CD14-positive monocyte (primary cell): Measurements from ENCODE around the gene CHI3L1. TPM values are rescaled to one million over a fixed set of nuclear protein-coding genes. Genes with fewer than 3 reads are reported as not detected.

Experiments used
- DNase-seq, 3 donors: peaks; one replicate each; pipeline ENCODE4 v3.0.0-alpha.2; 2011 to 2022
- H2AFZ ChIP-seq: 2 replicates; pipeline ENCODE4 v1.6.0; 2012; ENCODE audit warnings: mild to moderate bottlenecking, low read depth, low read length, inconsistent platforms; ENCODE audit not compliant: insufficient read depth, poor library complexity, severe bottlenecking
- H3K27ac ChIP-seq, 2 donors: 1 replicate in 1 of 2; 2 replicates in 1 of 2; pipeline ENCODE4 v1.5.1; 2012 to 2013; ENCODE audit warnings: low read length in 2 of 2, control low read depth in 1 of 2, inconsistent platforms in 1 of 2, low read depth in 1 of 2, mild to moderate bottlenecking in 1 of 2
- H3K27me3 ChIP-seq, 2 donors: one replicate each; pipeline versions ENCODE4 v1.6.0 to v1.6.1; 2011 to 2013; ENCODE audit warnings: low read length in 2 of 2; ENCODE audit not compliant: control insufficient read depth in 2 of 2, insufficient read depth in 2 of 2
- H3K36me3 ChIP-seq, 2 donors: replicated peaks in 1 of 2; 1 replicate in 1 of 2; 2 replicates in 1 of 2; pipeline versions ENCODE4 v1.5.1 to v1.6.1; 2012 to 2013; ENCODE audit warnings: low read length in 2 of 2, control low read depth in 1 of 2, inconsistent platforms in 1 of 2, mild to moderate bottlenecking in 1 of 2; ENCODE audit not compliant: insufficient read depth in 2 of 2, control insufficient read depth in 1 of 2
- H3K4me1 ChIP-seq, 2 donors: 1 replicate in 1 of 2; 2 replicates in 1 of 2; pipeline versions ENCODE4 v1.5.1 to v1.6.1; 2012 to 2013; ENCODE audit warnings: low read length in 2 of 2, control low read depth in 1 of 2, inconsistent platforms in 1 of 2, mild to moderate bottlenecking in 1 of 2, moderate library complexity in 1 of 2; ENCODE audit not compliant: insufficient read depth in 2 of 2, control insufficient read depth in 1 of 2
- H3K4me2 ChIP-seq: replicated peaks from 2 replicates; pipeline ENCODE3; 2012; ENCODE audit warnings: low read length, moderate library complexity, mild to moderate bottlenecking; ENCODE audit not compliant: poor library complexity, severe bottlenecking; ENCODE audit errors: extremely low read depth
- H3K4me3 ChIP-seq, 3 experiments: fragments of 200-600 bp in 1 of 3; sonication (generic) in 1 of 3; replicated peaks in 1 of 3; 1 replicate in 2 of 3; 2 replicates in 1 of 3; pipeline ENCODE4 v1.5.1; 2011 to 2013; ENCODE audit warnings: low read length in 3 of 3, mild to moderate bottlenecking in 3 of 3, control low read depth in 2 of 3, low read depth in 2 of 3, inconsistent platforms in 1 of 3, moderate library complexity in 1 of 3
- H3K79me2 ChIP-seq: 2 replicates; pipeline ENCODE4 v1.6.0; 2012; ENCODE audit warnings: mild to moderate bottlenecking, control low read depth, inconsistent platforms, low read length, moderate library complexity; ENCODE audit not compliant: insufficient read depth
- H3K9ac ChIP-seq: 2 replicates; pipeline ENCODE4 v1.6.0; 2017; ENCODE audit warnings: low read length, mild to moderate bottlenecking; ENCODE audit not compliant: insufficient read depth, poor library complexity, severe bottlenecking
- H3K9me3 ChIP-seq, 2 donors: replicated peaks in 1 of 2; 1 replicate in 1 of 2; 2 replicates in 1 of 2; pipeline versions ENCODE4 v1.5.1 to v1.6.1; 2012 to 2013; ENCODE audit warnings: low read length in 2 of 2, control low read depth in 1 of 2; ENCODE audit not compliant: control insufficient read depth in 1 of 2, insufficient read depth in 1 of 2
- H4K20me1 ChIP-seq: 2 replicates; pipeline ENCODE4 v1.6.0; 2012; ENCODE audit warnings: mild to moderate bottlenecking, low read length, control low read depth, moderate library complexity; ENCODE audit not compliant: insufficient read depth
- H3K27ac Mint-ChIP-seq, 7 donors: one replicate each; pipeline ENCODE4 v1.8.0; 2020; ENCODE audit warnings: mild to moderate bottlenecking in 7 of 7, mixed read lengths in 7 of 7, moderate library complexity in 6 of 7, inconsistent platforms in 2 of 7
- H3K27me3 Mint-ChIP-seq, 3 donors: one replicate each; pipeline ENCODE4 v1.8.0; 2021 to 2022; ENCODE audit warnings: low read depth in 3 of 3, mild to moderate bottlenecking in 3 of 3, mixed read lengths in 3 of 3, moderate library complexity in 3 of 3, inconsistent platforms in 1 of 3
- H3K36me3 Mint-ChIP-seq, 2 donors: one replicate each; pipeline ENCODE4 v1.8.0; 2020; ENCODE audit warnings: mixed read lengths in 2 of 2, inconsistent platforms in 1 of 2, mild to moderate bottlenecking in 1 of 2
- H3K4me1 Mint-ChIP-seq: one replicate; pipeline ENCODE4 v1.8.0; 2020; ENCODE audit warnings: mild to moderate bottlenecking, mixed read lengths
- H3K4me3 Mint-ChIP-seq, 2 donors: one replicate each; pipeline ENCODE4 v1.8.0; 2020; ENCODE audit warnings: mild to moderate bottlenecking in 2 of 2, mixed read lengths in 2 of 2, moderate library complexity in 1 of 2
- H3K9me3 Mint-ChIP-seq, 7 donors: one replicate each; pipeline ENCODE4 v1.8.0; 2020 to 2022; ENCODE audit warnings: mixed read lengths in 7 of 7, mild to moderate bottlenecking in 6 of 7, moderate library complexity in 6 of 7, inconsistent platforms in 2 of 7
- WGBS: methylation state at CpG from one replicate; pipeline ENCODE4 v1.1.5; 2013; ENCODE audit warnings: missing lambda C conversion rate; ENCODE audit not compliant: insufficient coverage; 5-methylcytosine and 5-hydroxymethylcytosine counted together
- intact Hi-C, 2 donors: fragments of 100-400 bp; cut with micrococcal nuclease; formaldehyde crosslinking; loops; one replicate each; pipeline versions ENCODE4 v1.15.0 to v1.15.1; 2023
- polyA plus RNA-seq, 3 donors: library from polyadenylated mRNA; depleted of rRNA in 1 of 3; unstranded in 2 of 3; stranded (reverse) in 1 of 3; fragments of 300-500 nt in 2 of 3; fragments of >200 nt in 1 of 3; fragmentation: Illumina TruSeq in 2 of 3; gene quantifications; 1 replicate in 2 of 3; 2 replicates in 1 of 3; pipeline ENCODE4 v1.2.3, GENCODE V29; 2012 to 2021
- TF ChIP-seq, protein P1 (sequence below): fragments of 200-600 bp; IDR thresholded peaks from one replicate; pipeline ENCODE4 v1.8.0; 2022; ENCODE audit warnings: antibody characterized with exemption, mild to moderate bottlenecking

The CHI3L1 gene
- polyA plus RNA-seq, 3 donors: 0.37 to 0.44 (median 0.43) TPM

DNA sequence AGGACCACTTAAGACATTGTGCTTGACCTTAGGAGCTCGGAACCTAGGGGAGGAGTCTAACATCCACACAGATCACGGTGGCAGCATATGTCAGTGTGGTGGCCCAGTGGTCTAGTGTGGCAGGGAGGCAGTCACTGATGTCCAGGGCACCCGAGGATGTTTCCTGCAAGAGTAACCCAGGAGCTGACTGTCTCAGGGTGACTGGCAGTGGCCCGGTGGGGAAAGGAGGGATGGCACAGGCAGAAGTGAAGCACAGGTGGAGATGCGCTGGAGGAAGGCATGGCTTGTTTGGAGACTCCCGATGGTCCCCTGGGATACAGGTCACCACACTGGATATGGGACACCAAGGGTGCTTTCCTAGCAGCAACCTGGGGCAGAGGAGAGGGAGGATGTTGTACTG, 26.6 kb upstream of the CHI3L1 start:
- peaks cover 39% of the 10 kb centered on the region for H3K4me1 Mint-ChIP-seq
- intact Hi-C loops: no loop called here
- H2AFZ ChIP-seq: no peak overlapping the region
- H3K27ac ChIP-seq: no peak overlapping the region
- no peak overlapping the region for H3K9ac ChIP-seq
- H3K27ac Mint-ChIP-seq: peak overlapping the region in 2 of 7 donors; percentile 53 to 61
- no peaks in the 10 kb centered on the region for H3K79me2 ChIP-seq
- H3K4me1 ChIP-seq: peaks cover 31 to 39% of the 10 kb centered on the region in 2 donors
- peaks cover 4 to 22% (median 18%) of the 10 kb centered on the region in 3 donors for H3K27me3 Mint-ChIP-seq
- peaks cover 0 to 3% of the 10 kb centered on the region in 2 donors for H3K27me3 ChIP-seq
- DNase-seq: no peak
- no peaks in the 10 kb centered on the region for H3K9me3 ChIP-seq
- no peak overlapping the region for H3K4me3 ChIP-seq
- H3K4me3 Mint-ChIP-seq: no peak overlapping the region
- H3K36me3 Mint-ChIP-seq: no peaks in the 10 kb centered on the region
- H3K4me2 ChIP-seq: no peak overlapping the region
- no peaks in the 10 kb centered on the region for H4K20me1 ChIP-seq
- TF ChIP-seq, protein P1, sequence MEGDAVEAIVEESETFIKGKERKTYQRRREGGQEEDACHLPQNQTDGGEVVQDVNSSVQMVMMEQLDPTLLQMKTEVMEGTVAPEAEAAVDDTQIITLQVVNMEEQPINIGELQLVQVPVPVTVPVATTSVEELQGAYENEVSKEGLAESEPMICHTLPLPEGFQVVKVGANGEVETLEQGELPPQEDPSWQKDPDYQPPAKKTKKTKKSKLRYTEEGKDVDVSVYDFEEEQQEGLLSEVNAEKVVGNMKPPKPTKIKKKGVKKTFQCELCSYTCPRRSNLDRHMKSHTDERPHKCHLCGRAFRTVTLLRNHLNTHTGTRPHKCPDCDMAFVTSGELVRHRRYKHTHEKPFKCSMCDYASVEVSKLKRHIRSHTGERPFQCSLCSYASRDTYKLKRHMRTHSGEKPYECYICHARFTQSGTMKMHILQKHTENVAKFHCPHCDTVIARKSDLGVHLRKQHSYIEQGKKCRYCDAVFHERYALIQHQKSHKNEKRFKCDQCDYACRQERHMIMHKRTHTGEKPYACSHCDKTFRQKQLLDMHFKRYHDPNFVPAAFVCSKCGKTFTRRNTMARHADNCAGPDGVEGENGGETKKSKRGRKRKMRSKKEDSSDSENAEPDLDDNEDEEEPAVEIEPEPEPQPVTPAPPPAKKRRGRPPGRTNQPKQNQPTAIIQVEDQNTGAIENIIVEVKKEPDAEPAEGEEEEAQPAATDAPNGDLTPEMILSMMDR: no peak
- 98% methylated on average over 6 of the region's 6 CpGs for WGBS
- H3K9me3 Mint-ChIP-seq: no peaks in the 10 kb centered on the region
- no peaks in the 10 kb centered on the region for H3K36me3 ChIP-seq

DNA sequence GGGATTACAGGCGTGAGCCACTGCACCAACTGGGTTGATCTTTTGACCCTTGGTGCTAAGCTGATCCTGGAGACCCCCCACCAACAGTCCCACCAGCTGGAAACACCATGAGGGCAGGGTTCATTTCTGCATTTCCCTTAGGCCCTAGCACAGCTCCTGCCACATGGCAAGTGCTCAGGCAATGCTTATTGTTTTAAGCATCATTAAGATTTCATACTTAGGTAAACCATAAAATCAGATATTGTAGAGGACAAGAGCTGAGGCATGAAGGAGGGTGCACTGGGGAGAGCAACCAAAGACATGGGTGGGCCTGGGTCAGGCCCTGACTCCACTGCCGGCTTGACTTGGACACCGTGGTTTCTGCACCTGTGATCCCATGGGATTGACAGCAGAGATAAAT, 25.3 kb upstream of the CHI3L1 start:
- Mint-ChIP-seq H3K4me3 (no peak overlapping the region), H3K27me3 (peaks cover 3 to 14% (median 12%) of the 10 kb centered on the region in 3 donors), H3K4me1 (peaks cover 26% of the 10 kb centered on the region), H3K36me3 (no peaks in the 10 kb centered on the region), H3K9me3 (no peaks in the 10 kb centered on the region), H3K27ac (peak overlapping the region in 1 of 7 donors; percentile 63)
- Histone ChIP-seq H3K4me3 (no peak overlapping the region), H4K20me1 (no peaks in the 10 kb centered on the region), H3K9ac (no peak overlapping the region), H3K79me2 (no peaks in the 10 kb centered on the region), H3K4me1 (peaks cover 19 to 26% of the 10 kb centered on the region in 2 donors), H3K4me2 (no peak overlapping the region), H3K9me3 (no peaks in the 10 kb centered on the region), H3K36me3 (no peaks in the 10 kb centered on the region), H3K27me3 (no peaks in the 10 kb centered on the region), H3K27ac (no peak overlapping the region), H2AFZ (no peak overlapping the region)
- intact Hi-C loops: no loop called here
- TF ChIP-seq, protein P1: no peak
- 100% methylated on average over 1 of the region's 3 CpGs for WGBS
- DNase-seq: no peak
